Transverse colon (tissue), 4 donors: ENCODE measurements around the gene GBX1.

Experiments used
- EP300 ChIP-seq: sonication (generic); formaldehyde crosslinking; IDR thresholded peaks from one replicate; pipeline ENCODE4 v1.6.1; 2017; ENCODE audit warnings: antibody characterized with exemption, low read depth
- POLR2A ChIP-seq: fragments of 450-650 bp; IDR thresholded peaks from one replicate; pipeline ENCODE4 v1.6.1; 2016; ENCODE audit warnings: antibody characterized with exemption, mild to moderate bottlenecking, moderate library complexity
- POLR2AphosphoS5 ChIP-seq, 3 donors: sonication (generic); formaldehyde crosslinking; IDR thresholded peaks; one replicate each; pipeline ENCODE4 v1.6.1; 2016; ENCODE audit warnings: antibody characterized with exemption in 3 of 3
- TF ChIP-seq, protein P1 (sequence below), 5 experiments: fragments of 200-600 bp in 3 of 5; fragments of 450-650 bp in 2 of 5; sonication (generic) in 3 of 5; IDR thresholded peaks; 1 replicate in 2 of 5; 2 replicates in 3 of 5; pipeline ENCODE4 v1.5.1; 2016 to 2017; ENCODE audit warnings: antibody characterized with exemption in 5 of 5, inconsistent platforms in 3 of 5, mild to moderate bottlenecking in 2 of 5, moderate library complexity in 1 of 5

- TF ChIP-seq, protein P1, sequence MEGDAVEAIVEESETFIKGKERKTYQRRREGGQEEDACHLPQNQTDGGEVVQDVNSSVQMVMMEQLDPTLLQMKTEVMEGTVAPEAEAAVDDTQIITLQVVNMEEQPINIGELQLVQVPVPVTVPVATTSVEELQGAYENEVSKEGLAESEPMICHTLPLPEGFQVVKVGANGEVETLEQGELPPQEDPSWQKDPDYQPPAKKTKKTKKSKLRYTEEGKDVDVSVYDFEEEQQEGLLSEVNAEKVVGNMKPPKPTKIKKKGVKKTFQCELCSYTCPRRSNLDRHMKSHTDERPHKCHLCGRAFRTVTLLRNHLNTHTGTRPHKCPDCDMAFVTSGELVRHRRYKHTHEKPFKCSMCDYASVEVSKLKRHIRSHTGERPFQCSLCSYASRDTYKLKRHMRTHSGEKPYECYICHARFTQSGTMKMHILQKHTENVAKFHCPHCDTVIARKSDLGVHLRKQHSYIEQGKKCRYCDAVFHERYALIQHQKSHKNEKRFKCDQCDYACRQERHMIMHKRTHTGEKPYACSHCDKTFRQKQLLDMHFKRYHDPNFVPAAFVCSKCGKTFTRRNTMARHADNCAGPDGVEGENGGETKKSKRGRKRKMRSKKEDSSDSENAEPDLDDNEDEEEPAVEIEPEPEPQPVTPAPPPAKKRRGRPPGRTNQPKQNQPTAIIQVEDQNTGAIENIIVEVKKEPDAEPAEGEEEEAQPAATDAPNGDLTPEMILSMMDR (IDR thresholded peaks at IDR 0.05), result peak; percentile 97 to 99 (median 97)
- TF ChIP-seq POLR2AphosphoS5 (IDR thresholded peaks at IDR 0.05) (no peak), POLR2A (no peak), EP300 (no peak)
These were observed 43.6 kb downstream of the GBX1 start for GRCh38 chr7:151123822-151124464.
